ENCODE measurements around the gene AMDHD2.
"Not testable (repeated sequence)": the region's sequence is repeated elsewhere in the genome, so short reads cannot be mapped to it uniquely, and the experiment has no call there.

Gene AMDHD2

DNA sequence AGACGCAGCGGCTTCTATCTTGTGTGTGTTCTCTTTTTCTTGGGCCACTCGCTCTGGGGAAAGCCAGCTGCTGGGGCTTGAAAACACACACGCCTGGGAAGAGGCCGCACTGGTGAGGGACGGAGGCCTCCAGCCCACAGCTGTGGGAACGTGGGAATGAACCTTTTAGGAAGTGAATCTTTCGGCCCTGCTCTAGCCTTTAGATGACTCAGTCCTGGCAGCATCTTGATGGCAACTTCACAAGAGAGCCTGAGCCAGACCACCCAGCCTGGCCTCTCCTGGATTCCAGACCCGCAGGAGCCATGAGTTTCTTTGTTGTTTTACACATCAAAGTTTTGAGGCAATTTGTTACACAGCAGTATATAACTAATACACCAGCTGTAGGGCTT is 15.4 kb downstream of the AMDHD2 start:
- DNase-seq = no peak

DNA sequence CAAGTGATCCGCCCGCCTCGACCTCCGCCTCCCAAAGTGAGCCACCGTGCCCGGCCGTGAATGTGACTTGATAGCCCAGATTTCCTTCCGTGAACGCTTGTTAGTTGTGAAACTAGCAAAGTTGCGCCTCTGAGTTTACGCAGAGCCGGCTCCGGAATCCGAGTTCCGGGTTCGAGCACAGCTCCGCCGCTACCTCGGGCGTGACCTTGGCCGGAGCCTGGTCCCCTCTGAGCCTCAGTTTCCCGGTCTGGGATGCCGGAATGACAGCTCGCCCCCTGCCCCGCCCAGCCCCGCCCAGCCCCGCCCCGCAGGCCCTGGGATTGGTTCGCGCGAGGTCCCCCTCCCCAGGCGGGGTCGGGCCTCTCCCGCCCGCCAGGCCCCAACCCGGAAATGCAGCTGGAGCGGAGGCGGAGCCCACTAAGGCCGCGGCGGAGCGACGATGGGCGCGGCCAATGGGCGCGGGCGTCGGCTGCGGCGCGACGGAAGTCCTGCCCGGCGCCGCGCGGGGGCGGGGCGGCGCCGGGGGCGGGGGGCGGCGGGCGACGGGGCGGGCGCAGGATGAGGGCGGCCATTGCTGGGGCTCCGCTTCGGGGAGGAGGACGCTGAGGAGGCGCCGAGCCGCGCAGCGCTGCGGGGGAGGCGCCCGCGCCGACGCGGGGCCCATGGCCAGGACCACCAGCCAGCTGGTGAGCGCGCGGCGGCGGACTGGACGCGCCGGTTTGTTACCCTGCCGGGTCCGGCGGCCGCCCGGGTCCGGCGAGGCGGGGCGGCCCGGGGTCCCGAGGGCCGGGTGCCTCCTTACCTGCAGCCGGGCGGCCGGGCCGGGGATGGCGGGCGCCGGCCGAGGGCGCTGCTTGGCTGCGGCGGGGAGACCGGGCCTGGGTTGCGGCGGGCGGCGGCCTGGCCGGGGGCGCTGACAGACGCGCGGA is 17.5 kb downstream of the AMDHD2 start, which contains the start of gene PDPK1:
PDPK1 (plus strand) TSS at position 571 of the 929 bp plus-strand sequence; CDS start at position 663, 92 bp downstream.
- peak; percentile 90 for DNase-seq

DNA sequence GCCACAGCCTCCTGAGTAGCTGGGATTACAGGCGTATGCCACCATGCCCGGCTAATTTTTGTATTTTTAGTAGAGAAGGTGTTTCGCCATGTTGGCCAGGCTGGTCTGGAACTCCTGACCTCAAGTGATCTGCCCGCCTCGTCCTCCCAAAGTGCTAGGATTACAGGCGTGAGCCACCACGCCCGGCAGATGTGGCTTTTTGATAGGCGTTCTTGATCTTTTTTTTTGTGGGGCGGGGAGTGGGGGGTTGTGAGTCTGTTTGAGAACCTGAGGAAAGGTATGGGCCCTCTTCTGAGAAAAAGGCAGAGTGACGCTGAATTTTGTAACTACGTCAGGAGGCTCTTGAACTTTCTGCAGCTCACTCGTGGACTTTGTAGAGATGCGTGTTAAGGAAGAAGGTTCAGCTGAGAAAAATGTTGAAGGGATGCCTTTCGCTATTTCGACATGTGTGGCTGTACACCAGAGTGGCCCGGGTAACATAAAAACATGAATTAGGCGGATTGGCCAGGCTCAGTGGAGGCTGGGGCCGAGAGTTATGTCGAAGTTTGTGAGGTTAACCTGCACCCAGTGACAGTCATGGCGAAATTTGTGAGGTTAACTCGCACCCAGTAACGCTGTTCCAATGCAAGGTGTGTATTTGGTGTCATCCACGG is 19.1 kb downstream of the AMDHD2 start:
- DNase-seq = not testable (repeated sequence)

DNA sequence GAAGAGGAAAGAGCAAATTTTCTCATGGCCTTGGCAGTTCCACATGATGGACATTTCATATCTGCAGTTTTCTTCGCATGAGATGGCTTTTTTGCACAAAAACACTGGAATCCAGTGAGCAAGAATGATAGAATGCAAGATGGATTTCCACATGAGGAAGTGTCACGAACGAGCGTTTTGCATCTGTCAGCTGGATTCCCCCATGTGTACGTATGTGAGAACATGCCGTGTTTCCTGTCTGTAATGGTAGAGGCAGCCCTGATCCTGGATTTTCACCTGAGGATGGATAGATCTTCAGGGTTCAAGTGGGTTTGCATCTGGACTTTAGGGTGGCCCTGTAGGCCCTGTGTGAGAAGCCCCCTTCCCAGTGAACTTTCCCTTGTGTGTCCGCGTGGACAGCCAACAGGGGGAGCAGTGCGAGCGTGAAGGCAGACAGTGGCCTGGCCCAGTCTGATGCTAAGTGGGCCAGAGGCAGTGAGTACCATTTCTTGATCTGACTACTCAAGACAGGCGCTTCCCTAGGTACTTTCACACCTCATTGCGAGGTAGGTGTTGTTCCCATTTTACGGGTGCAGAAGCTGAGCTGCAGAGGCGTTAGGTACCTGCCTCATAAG is 19.8 kb downstream of the AMDHD2 start:
- not testable (repeated sequence) for DNase-seq

DNA sequence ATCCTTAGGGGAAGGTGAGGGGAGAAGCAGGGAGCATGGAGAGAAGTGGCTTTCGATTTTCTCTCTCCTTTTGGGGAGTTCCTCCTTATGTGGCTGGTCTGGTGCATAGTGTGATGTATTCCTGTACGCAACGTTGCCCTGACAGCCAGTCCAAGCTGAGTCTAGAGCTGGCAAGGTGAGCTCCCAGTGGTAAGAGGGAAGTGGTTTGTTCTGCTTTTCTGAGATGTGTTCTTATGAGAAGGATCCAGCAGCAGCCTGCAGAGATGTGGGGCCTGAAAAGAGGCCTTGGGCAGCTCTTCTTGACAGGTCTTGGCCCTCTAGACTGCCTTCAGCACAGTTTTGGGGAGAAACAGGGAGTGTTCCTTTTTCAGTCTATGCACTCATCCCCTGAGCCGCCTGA is 20.7 kb downstream of the AMDHD2 start:
- not testable (repeated sequence) for DNase-seq

DNA sequence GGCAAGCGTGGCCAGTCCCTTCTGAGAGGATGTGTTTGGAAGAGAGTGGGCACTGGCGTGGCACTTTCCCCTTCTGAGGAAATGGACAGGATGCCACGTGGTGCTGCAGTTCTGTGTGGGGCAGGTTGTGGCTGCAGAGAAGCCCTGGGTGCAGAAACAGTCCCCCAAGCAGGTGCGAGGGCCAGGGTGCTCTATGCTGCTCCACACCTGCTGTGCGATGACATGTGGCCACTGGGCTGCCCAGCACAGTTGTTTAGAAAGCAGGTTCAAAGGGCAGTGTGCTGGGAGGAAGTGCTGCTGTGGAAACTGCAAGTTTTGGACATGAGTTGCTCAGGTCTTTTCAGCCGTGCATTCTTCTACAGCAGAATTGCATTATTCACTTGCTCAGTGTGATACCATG is 21.2 kb downstream of the AMDHD2 start:
- DNase-seq = not testable (repeated sequence)

DNA sequence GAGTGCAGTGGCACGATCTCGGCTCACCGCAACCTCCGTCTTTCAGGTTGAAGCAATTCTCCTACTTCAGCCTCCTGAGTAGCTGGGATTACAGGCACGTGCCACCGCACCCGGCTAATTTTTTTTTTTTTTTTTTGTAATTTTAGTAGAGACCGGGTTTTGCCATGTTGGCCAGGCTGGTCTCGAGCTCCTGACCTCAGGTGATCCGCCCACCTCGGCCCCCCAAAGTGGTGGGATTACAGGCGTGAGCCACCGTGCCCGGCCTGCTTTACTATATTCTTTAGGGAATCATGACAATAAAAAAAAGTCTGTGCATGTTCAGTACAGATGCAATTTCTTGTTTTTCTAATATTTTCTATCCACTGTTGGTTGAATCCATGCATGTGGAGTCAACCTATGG is 23.6 kb downstream of the AMDHD2 start:
- not testable (repeated sequence) for DNase-seq

DNA sequence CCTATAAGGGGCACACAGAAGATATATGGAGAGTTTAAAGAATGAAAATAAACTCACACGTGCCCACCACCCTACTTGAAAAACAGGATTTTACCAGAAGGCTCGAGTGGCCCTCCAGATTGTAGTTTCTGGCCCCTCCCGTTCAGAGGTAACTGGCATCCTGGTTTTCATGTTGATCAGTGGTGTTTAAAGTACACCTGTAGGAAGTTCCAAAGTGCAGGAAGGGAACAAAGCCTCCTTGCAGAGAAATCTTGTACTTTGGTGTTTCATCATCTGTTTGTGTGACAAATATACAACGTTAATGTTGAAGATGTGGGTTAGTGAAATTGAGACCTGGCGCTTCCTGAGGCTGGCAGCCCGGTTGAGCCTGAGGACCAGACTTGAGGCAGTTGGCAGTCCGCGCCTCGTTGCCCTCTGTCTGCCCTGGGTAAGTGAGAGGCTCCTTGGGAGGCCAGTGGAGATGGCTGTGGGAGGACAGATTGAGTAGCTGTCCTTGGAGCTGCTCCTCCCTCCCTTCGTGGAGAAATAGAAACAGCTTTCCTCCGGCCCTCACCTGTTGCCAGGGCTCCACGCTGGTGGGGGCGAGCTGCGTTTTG is 30.2 kb downstream of the AMDHD2 start:
- not testable (repeated sequence) for DNase-seq

DNA sequence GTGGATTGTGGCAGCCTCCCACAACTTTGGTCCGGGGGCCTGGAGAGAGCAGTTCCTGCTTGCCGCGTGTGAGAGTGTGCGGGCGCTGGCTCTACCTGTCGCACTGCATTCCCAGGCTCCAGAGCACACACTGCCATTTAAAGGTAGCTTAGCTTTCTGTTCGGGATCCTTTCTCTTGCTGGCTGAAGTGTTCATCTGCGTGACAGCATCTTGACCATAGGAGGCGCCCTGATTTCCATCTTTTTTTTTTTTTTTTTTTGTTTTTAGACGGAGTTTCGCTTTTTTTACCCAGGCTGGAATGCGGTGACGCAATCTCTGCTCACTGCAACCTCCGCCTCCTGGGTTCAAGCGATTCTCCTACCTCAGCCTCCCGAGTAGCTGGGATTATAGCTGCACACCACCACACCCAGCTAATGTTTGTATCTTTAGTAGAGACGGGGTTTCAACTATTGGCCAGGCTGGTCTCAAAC is 31.3 kb downstream of the AMDHD2 start:
- DNase-seq = not testable (repeated sequence)

DNA sequence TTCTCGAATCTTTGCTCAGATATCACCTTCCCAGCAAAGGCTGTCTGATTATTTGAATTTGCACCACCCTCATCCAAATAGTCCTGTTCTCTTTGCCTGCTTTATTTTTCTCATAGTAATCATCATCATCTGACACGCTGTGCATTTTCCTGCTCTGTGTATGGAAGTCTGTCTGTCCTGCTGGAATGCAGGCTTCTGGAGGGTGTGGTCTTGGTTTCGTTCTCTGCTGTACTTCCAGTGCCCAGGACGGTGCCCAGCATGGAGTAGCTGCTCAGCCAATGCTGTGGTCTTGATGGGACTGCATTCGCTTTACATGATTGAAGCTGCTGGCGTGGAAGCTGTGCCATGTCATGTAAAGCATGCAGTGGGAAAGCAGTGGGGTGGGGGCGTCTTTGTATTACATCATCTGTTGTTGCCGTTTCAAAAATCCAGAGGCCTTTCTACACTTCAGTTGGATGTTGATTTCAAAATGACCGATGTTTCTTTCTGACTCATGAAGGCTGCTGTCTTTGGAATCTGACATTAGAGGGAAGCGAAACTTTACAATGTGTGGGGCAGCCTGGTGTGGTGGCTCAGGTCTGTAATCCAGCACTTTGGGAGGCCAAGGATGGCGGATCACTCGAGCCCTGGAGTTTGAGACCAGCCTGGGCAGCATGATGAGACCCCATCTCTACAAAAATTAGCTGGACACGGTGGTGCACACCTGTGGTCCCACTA is 34.7 kb downstream of the AMDHD2 start:
- not testable (repeated sequence) for DNase-seq

DNA sequence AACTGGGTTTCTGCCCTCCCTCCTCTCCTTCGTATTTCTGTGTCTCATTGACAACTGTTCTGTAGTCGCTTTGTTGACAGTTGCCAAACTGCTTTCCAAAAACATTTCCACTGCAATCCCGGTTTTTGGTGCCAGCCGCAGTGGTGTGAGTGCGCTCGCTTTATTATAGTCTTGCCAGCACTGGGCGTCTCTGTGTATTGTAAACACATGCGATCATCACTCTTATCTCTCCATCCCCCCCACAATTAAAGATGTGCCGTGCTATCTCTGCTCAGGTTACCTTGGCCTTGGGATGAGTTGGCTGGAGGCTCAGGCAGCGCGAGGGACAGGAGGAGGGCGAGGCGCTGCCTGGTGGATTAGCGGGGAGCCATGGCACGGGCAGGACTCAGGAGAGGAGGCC is 37.0 kb downstream of the AMDHD2 start:
- DNase-seq = not testable (repeated sequence)

DNA sequence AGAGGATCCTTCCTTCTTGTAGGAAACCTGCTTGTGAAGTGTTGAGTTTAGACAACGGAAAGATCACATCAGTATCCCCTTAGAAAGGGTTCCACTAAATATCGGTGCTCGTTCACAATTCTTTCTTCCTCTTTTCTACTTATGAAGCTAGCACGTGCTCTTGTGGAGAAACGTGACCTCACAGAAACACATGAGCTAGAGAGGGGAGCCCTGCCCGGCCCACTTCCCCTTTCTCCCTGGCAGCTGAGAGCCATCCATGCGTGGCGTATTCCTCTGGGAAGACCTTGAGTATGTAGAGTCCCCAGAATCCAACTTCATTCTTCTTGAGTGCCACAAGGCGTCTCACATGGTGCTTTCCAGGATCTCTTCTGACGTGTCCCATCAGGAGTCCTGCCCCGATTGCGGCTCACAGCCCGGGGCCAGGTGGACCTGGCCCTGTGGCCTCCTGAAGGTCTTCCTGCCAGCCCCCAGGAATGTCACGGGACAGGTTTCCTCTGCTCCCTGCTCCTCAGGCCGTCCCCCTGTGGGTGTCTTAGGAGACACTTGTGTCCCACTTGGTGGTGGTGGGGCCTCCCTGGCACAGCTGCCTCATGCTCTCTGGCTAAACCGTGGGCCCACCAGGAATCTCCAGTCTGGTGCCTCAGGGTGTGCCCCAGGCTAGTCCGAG is 40.1 kb downstream of the AMDHD2 start:
- not testable (repeated sequence) for DNase-seq

DNA sequence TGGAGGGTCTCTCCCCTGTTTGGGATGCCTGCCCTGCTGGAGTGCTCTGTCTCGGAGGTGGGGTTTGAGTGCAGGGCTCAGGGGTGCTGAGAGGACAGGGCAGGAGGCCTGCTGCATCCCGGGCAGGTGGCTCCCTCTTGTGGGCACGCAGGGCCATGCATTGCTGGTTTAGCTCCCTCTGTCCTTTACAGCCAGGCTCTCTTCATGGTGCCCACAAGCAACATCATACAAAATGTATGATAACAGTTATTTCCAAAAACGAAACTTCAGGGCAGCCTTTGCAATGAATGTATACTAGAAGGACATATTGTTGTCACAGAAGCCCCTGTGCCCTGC is 40.6 kb downstream of the AMDHD2 start:
- DNase-seq = not testable (repeated sequence)

DNA sequence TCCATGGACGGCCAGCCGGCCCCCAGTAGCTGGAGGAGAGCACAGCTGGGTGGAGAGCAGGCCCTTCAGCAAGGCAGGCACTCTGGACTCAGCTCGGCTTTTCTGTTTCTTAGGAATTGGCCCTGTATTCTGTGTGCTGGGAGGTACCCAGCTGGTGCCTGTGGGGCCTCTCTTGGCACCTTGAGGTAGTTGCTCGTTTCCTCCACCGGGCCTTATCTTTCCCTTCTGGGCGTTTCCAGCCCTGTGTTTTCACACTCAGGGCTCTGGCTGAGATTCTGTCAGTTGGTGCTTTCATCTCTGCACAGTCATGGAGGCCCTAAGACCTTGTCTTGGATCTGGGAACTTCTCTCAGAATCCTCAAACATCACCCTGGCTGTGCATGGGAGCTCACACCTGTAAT is 47.3 kb downstream of the AMDHD2 start:
- DNase-seq = not testable (repeated sequence)

DNA sequence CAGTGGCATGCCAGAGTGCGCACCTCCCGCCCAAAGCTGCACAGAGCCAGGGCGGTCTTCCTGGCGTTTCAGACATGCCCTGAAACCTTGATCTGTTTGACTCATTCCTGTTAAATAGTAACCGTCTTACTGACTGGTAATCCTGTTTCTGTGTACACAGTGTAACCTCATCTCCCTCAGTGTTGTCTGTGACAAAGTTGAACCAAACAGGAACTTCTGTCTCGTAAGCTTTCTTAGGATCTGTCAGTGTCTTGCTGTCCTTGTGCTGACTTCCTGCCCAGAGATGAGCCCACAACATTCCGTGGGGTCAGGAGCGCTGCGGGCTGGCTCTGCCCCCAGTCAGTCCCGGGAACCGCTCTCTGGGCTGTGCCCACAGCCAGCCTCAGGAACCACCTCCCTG is 48.4 kb downstream of the AMDHD2 start:
- DNase-seq = not testable (repeated sequence)

DNA sequence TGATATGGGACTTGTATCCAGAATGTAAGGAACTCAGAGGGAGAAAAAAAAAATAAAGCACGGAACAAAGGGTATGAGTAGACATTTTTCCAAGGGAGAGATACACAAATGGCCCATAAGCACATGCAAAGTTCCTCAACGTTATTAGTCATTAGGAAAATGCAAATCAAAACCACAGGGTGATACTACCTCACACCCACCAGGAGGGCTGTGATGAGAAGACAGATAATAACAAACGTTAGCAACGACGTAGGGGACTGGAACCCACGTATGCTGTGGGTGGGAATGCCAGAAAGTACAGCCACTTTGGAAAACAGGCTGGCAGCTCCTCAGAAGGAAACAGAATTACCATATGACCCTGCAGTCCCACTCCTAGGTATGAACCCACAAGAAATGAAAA is 52.5 kb downstream of the AMDHD2 start:
- DNase-seq = not testable (repeated sequence)

DNA sequence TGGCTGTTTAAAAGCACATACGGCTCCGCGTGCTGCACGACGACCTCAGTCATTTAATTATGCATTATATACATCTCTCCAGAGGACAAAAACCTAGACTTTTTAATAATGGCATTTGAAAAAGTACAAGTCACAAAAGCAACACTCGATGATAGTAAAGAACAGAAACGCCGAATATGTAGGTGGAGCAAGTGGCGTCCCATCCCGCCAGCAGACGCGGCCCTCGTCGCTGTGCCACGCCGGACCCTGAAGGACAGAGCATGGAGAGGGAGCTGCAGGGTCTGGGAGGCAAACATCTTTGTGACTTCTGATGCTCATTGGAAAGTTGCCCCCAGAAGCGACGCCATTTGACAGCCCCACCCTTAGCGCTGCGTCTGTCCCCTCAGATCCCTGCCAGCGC is 55.7 kb downstream of the AMDHD2 start:
- not testable (repeated sequence) for DNase-seq

DNA sequence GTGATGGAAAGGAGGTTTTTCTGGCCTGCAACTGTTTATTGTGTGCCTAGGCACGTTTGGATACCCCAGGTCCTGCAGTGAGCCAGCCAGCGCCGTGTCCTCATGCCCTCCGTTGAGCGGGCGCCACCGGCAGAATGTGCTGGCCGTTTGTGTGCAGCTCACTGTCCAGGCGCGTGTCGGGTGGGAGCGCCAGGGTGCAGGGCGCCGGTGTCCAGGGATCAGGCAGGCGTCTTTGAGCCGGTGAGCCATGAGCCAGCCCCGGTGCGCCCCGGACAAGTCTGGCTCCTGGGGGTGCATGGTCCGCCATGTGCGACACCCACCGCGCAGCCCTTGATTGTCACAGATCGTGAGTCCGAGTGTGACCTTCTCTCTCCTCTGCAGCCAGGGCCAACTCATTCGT is 56.9 kb downstream of the AMDHD2 start:
- DNase-seq = not testable (repeated sequence)

DNA sequence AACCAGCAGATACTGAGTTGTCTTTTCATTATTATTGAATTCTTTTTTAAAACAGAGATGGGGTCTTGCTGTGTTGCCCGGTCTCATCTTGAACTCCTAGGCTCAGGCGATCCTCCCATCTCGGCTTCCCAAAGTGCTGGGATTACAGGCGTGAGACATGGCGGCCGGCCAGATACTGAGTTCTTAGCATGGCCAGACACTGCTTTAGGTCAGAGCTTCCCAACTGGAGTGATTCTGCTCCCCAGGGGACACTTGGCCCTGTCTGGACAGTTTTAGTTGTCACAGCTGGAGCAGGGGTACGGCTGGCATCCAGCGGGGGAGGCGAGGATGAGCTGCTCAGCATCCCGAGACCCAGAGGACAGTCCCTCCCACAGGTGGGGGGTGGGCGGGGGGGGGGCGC is 58.7 kb downstream of the AMDHD2 start:
- not testable (repeated sequence) for DNase-seq

DNA sequence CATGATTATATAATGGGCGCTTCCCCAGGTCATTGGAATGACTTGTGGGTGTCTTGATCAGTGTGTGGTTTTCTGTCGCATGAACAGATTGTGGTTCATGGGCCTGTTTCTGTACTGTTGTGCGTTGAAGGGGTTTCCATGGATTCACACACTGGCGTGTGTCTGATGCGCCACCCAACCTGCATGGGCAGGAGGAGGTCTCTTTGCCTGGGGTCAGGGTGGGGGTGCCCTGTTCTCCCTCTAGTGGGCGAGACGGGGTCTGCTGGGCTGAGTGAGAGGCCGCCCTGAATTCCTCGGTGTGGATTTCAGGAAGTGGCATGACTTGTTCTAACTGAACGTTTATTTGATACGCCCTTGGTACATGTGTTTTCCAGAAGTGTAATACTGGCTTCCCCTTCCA is 60.0 kb downstream of the AMDHD2 start:
- DNase-seq = not testable (repeated sequence)

DNA sequence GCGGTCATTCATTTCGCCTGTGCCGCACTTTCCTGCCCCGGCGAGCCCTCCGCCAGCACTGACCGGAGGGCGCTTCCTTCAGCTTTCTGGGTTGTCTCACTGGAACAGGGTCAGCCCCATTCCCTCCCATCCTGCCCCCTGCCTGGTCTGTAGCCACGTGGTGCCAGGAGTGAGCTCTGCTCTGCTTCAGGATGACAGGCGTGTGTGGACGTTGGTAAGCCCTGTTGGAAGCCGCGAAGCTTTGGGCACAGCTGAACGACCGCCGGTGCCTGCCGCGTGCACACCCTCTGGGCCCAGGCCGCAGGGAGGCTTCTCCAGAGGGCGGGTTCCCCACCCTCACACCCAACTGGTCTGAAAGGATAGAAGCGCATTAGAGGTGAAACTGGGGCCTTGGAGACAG is 60.6 kb downstream of the AMDHD2 start:
- not testable (repeated sequence) for DNase-seq

All from NCI-H2227 treated with DMSO at 0.1 percent for 48 hours (cell line).